Omental fat pad (tissue), 4 donors: ENCODE measurements around the gene WDR35. TPM values are rescaled to one million over a fixed set of nuclear protein-coding genes. Genes with fewer than 3 reads are reported as not detected.

Experiments used
- ATAC-seq: fragments of 150-250 bp; one replicate; pipeline ENCODE4 v1.9.1; 2016; ENCODE audit warnings: mild to moderate bottlenecking, moderate library complexity; ENCODE audit not compliant: low FRiP score
- DNase-seq: peaks from one replicate; pipeline ENCODE4 v3.0.0-alpha.2; 2019; ENCODE audit warnings: low spot score
- CTCF ChIP-seq, 3 donors: fragments of 450-650 bp; IDR thresholded peaks; one replicate each; pipeline ENCODE4 v1.5.1; 2016 to 2017; ENCODE audit warnings: antibody characterized with exemption in 3 of 3, mild to moderate bottlenecking in 3 of 3, moderate library complexity in 2 of 3
- total RNA-seq, 4 donors: library from RNA; depleted of rRNA; stranded (reverse); fragments of >200 nt; gene quantifications; one replicate each; pipeline ENCODE4 v1.1.0, GENCODE V29; 2016

WDR35 gene
- total RNA-seq, 4 donors from 2014 or later = 6.8 to 10.6 (median 8.1) TPM

GRCh38 chr2:19973466-19973865, 16.4 kb downstream of the WDR35 start:
- no peak for TF ChIP-seq CTCF (IDR thresholded peaks at IDR 0.05)
- no peak for DNase-seq
- no peak for ATAC-seq

- TF ChIP-seq CTCF (IDR thresholded peaks at IDR 0.05) = no peak
- ATAC-seq = no peak
- no peak for DNase-seq
Observed at GRCh38 chr2:19971691-19972090, 18.2 kb downstream of the WDR35 start.

- TF ChIP-seq CTCF (IDR thresholded peaks at IDR 0.05) = no peak
- ATAC-seq (no peak), DNase-seq (no peak)
Observed at GRCh38 chr2:19963386-19963785, 26.5 kb downstream of the WDR35 start.

GRCh38 chr2:19955544-19956422, 34.1 kb downstream of the WDR35 start:
- TF ChIP-seq CTCF (IDR thresholded peaks at IDR 0.05) = no peak
- no peak for ATAC-seq
- DNase-seq = no peak

- TF ChIP-seq CTCF (IDR thresholded peaks at IDR 0.05) = no peak
- DNase-seq (no peak), ATAC-seq (no peak)
Observed at GRCh38 chr2:19949071-19949470, 40.8 kb downstream of the WDR35 start.

- DNase-seq (no peak), ATAC-seq (no peak)
- TF ChIP-seq CTCF (IDR thresholded peaks at IDR 0.05) = no peak
Observed at GRCh38 chr2:19947184-19947940, 42.5 kb downstream of the WDR35 start.
